Measurements from ENCODE around the gene KCTD14.

- TF ChIP-seq, protein P1, sequence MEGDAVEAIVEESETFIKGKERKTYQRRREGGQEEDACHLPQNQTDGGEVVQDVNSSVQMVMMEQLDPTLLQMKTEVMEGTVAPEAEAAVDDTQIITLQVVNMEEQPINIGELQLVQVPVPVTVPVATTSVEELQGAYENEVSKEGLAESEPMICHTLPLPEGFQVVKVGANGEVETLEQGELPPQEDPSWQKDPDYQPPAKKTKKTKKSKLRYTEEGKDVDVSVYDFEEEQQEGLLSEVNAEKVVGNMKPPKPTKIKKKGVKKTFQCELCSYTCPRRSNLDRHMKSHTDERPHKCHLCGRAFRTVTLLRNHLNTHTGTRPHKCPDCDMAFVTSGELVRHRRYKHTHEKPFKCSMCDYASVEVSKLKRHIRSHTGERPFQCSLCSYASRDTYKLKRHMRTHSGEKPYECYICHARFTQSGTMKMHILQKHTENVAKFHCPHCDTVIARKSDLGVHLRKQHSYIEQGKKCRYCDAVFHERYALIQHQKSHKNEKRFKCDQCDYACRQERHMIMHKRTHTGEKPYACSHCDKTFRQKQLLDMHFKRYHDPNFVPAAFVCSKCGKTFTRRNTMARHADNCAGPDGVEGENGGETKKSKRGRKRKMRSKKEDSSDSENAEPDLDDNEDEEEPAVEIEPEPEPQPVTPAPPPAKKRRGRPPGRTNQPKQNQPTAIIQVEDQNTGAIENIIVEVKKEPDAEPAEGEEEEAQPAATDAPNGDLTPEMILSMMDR (IDR thresholded peaks at IDR 0.05) = no peak
- TF ChIP-seq POLR2A (IDR thresholded peaks at IDR 0.05) = no peak
These were observed 17.0 kb upstream of the KCTD14 start for GRCh38 chr11:78039919-78040671.

All from body of pancreas (tissue), 4 donors.